NCI-H82 (cell line): ENCODE results near the gene AMER1.

Source experiments
- DNase-seq: peaks from one replicate; lab custom pipeline; 2025; lab: John Stamatoyannopoulos, UW

AMER1 gene

GRCh38 chrX:64184396-64184795, 21.1 kb downstream of the AMER1 start:
- no peak for DNase-seq

- DNase-seq = peak; percentile 14
These were observed 23.3 kb downstream of the AMER1 start for GRCh38 chrX:64182208-64182607.

GRCh38 chrX:64176876-64177275, 28.6 kb downstream of the AMER1 start:
- no peak for DNase-seq

GRCh38 chrX:64169988-64170387, 35.5 kb downstream of the AMER1 start:
- DNase-seq = no peak

GRCh38 chrX:64152857-64153256, 52.7 kb downstream of the AMER1 start:
- DNase-seq = peak; percentile 50

GRCh38 chrX:64151911-64152310, 53.6 kb downstream of the AMER1 start:
- no peak for DNase-seq

- peak; percentile 41 for DNase-seq
These were observed 54.7 kb downstream of the AMER1 start for GRCh38 chrX:64150775-64151174.
